H1 (cell line): ENCODE data around the gene AGPAT3. TPM values are rescaled to one million over a fixed set of nuclear protein-coding genes. Genes with fewer than 3 reads are reported as not detected.

Source experiments
- CTCF ChIA-PET: fragments of 300-600 bp; sonication (Branson Sonifier 250); formaldehyde crosslinking; loops from one replicate; lab custom pipeline; 2021; ENCODE audit not compliant: partially characterized antibody; lab: Charles Lee
- POLR2A ChIA-PET: fragments of 300-600 bp; sonication (Branson Sonifier 250); formaldehyde crosslinking; loops from one replicate; lab custom pipeline; 2021; ENCODE audit warnings: inconsistent platforms; ENCODE audit not compliant: partially characterized antibody; lab: Charles Lee
- DNase-seq, 2 experiments: peaks; one replicate each; pipeline versions ENCODE4 v3.0.0 to v3.0.0-alpha.2; 2010 to 2022; ENCODE audit warnings: low spot score in 2 of 2, low read depth in 1 of 2, mixed read lengths in 1 of 2
- FAIRE-seq: peaks from 2 replicates; lab custom pipeline; 2011; peaks lifted over from hg19 to GRCh38; lab: Jason Lieb, UNC
- H2AFZ ChIP-seq: 2 replicates; pipeline ENCODE4 v1.8.1; 2012; ENCODE audit warnings: low read length, inconsistent platforms
- H2AK5ac ChIP-seq: 2 replicates; pipeline ENCODE4 v1.6.1; 2013; ENCODE audit warnings: low read depth, low read length
- H2BK120ac ChIP-seq: replicated peaks from 2 replicates; pipeline ENCODE3; 2013; ENCODE audit warnings: low read depth, low read length, inconsistent platforms
- H2BK12ac ChIP-seq: 2 replicates; pipeline ENCODE4 v1.6.1; 2013; ENCODE audit warnings: low read depth, low read length
- H2BK15ac ChIP-seq: 2 replicates; pipeline ENCODE4 v1.6.1; 2013; ENCODE audit warnings: low read length
- H2BK20ac ChIP-seq: 2 replicates; pipeline ENCODE4 v1.6.1; 2013; ENCODE audit warnings: low read length
- H2BK5ac ChIP-seq: 2 replicates; pipeline ENCODE4 v1.6.1; 2013; ENCODE audit warnings: low read depth, low read length
- H3K14ac ChIP-seq: 2 replicates; pipeline ENCODE4 v1.6.1; 2013; ENCODE audit warnings: inconsistent platforms; ENCODE audit not compliant: insufficient read length
- H3K18ac ChIP-seq: 2 replicates; pipeline ENCODE4 v1.6.1; 2013; ENCODE audit warnings: low read length; ENCODE audit errors: extremely low read depth
- H3K23ac ChIP-seq: 2 replicates; pipeline ENCODE4 v1.6.1; 2013; ENCODE audit warnings: inconsistent platforms; ENCODE audit not compliant: insufficient read length
- H3K23me2 ChIP-seq: 2 replicates; pipeline ENCODE4 v1.6.1; 2013; ENCODE audit warnings: low read depth, low read length
- H3K27ac ChIP-seq: 2 replicates; pipeline ENCODE4 v1.6.1; 2011; ENCODE audit warnings: low read depth, low read length, inconsistent platforms
- H3K27me3 ChIP-seq, 4 experiments: replicated peaks in 1 of 4; 1 replicate in 1 of 4; 2 replicates in 3 of 4; pipeline versions ENCODE4 v1.6.1 to v1.8.1; 2011 to 2013; ENCODE audit warnings: low read length in 3 of 4, mild to moderate bottlenecking in 3 of 4, inconsistent platforms in 2 of 4, mixed read lengths in 2 of 4, moderate library complexity in 1 of 4; ENCODE audit not compliant: control insufficient read depth in 3 of 4, insufficient read depth in 3 of 4; ENCODE audit errors: extremely low read depth in 1 of 4
- H3K36me3 ChIP-seq, 4 experiments: 2 replicates each; pipeline versions ENCODE4 v1.6.1 to v1.8.1; 2011 to 2013; ENCODE audit warnings: mild to moderate bottlenecking in 4 of 4, low read length in 3 of 4, moderate library complexity in 2 of 4, control low read depth in 1 of 4, inconsistent platforms in 1 of 4; ENCODE audit not compliant: insufficient read depth in 4 of 4, control insufficient read depth in 2 of 4
- H3K4ac ChIP-seq: replicated peaks from 2 replicates; pipeline ENCODE3; 2013; ENCODE audit warnings: low read length, low read depth, mixed read lengths, inconsistent platforms; ENCODE audit not compliant: insufficient read length
- H3K4me1 ChIP-seq, 4 experiments: replicated peaks in 1 of 4; 1 replicate in 1 of 4; 2 replicates in 3 of 4; pipeline versions ENCODE4 v1.6.1 to v1.8.1; 2011 to 2013; ENCODE audit warnings: low read length in 3 of 4, inconsistent platforms in 2 of 4, mixed read lengths in 1 of 4; ENCODE audit not compliant: insufficient read depth in 4 of 4, control insufficient read depth in 3 of 4
- H3K4me2 ChIP-seq, 2 experiments: 2 replicates each; pipeline versions ENCODE4 v1.6.1 to v1.8.1; 2011 to 2013; ENCODE audit warnings: low read depth in 2 of 2, low read length in 2 of 2, control low read depth in 1 of 2, inconsistent platforms in 1 of 2, mild to moderate bottlenecking in 1 of 2; ENCODE audit not compliant: insufficient read depth in 1 of 2
- H3K4me3 ChIP-seq, 4 experiments: fragments of 200-600, 300-600 bp in 1 of 4; sonication (generic), shearing (Covaris generic), sonication (Bioruptor Twin) in 1 of 4; 2 replicates each; pipeline versions ENCODE4 v1.5.1 to v1.8.1; 2011 to 2016; ENCODE audit warnings: low read length in 4 of 4, low read depth in 3 of 4, control low read depth in 2 of 4, inconsistent platforms in 2 of 4, mild to moderate bottlenecking in 2 of 4, mixed read lengths in 1 of 4, moderate library complexity in 1 of 4; ENCODE audit not compliant: insufficient read depth in 2 of 4; ENCODE audit errors: extremely low read depth in 1 of 4
- H3K56ac ChIP-seq: replicated peaks from 2 replicates; pipeline ENCODE3; 2013; ENCODE audit warnings: low read depth, mild to moderate bottlenecking, mixed read lengths, low read length, inconsistent platforms; ENCODE audit not compliant: insufficient read length
- H3K79me1 ChIP-seq: 2 replicates; pipeline ENCODE4 v1.6.1; 2013; ENCODE audit warnings: low read depth, low read length, control low read depth
- H3K79me2 ChIP-seq, 2 experiments: 2 replicates each; pipeline versions ENCODE4 v1.6.1 to v1.8.1; 2012 to 2013; ENCODE audit warnings: low read length in 2 of 2, mild to moderate bottlenecking in 2 of 2, inconsistent platforms in 1 of 2; ENCODE audit not compliant: insufficient read depth in 2 of 2, control insufficient read depth in 1 of 2
- H3K9ac ChIP-seq, 4 experiments: replicated peaks in 1 of 4; 1 replicate in 1 of 4; 2 replicates in 3 of 4; pipeline versions ENCODE4 v1.6.1 to v1.8.1; 2011 to 2013; ENCODE audit warnings: low read depth in 3 of 4, low read length in 3 of 4, control low read depth in 2 of 4, mild to moderate bottlenecking in 2 of 4, moderate library complexity in 2 of 4, inconsistent platforms in 1 of 4; ENCODE audit errors: extremely low read depth in 1 of 4
- H3K9me3 ChIP-seq, 2 experiments: 2 replicates each; pipeline versions ENCODE4 v1.6.1 to v1.8.1; 2012 to 2013; ENCODE audit warnings: mild to moderate bottlenecking in 2 of 2, moderate library complexity in 2 of 2, control low read depth in 1 of 2, inconsistent platforms in 1 of 2, low read depth in 1 of 2, low read length in 1 of 2, mixed read lengths in 1 of 2; ENCODE audit not compliant: insufficient read depth in 2 of 2
- H4K20me1 ChIP-seq, 2 experiments: replicated peaks in 1 of 2; 2 replicates each; pipeline versions ENCODE3 to v1.8.1; 2011 to 2013; ENCODE audit warnings: inconsistent platforms in 2 of 2, low read length in 2 of 2, mild to moderate bottlenecking in 1 of 2; ENCODE audit not compliant: insufficient read depth in 2 of 2, control insufficient read depth in 1 of 2
- H4K5ac ChIP-seq: 2 replicates; pipeline ENCODE4 v1.6.1; 2013; ENCODE audit warnings: low read length, low read depth, mixed read lengths, inconsistent platforms; ENCODE audit not compliant: insufficient read length
- H4K8ac ChIP-seq: 2 replicates; pipeline ENCODE4 v1.8.0; 2013; ENCODE audit warnings: mild to moderate bottlenecking, moderate library complexity, low read length, inconsistent platforms; ENCODE audit not compliant: insufficient read depth; ENCODE audit errors: extremely low read depth
- H4K91ac ChIP-seq: replicated peaks from 2 replicates; pipeline ENCODE3; 2013; ENCODE audit warnings: low read length, mixed read lengths, inconsistent platforms; ENCODE audit not compliant: insufficient read length
- CTBP2 ChIP-seq: IDR thresholded peaks from 2 replicates; pipeline ENCODE4 v1.7.0; 2011; ENCODE audit warnings: borderline replicate concordance, mild to moderate bottlenecking, moderate library complexity, mixed read lengths, low read length; ENCODE audit not compliant: insufficient read depth, insufficient read length
- MAFK ChIP-seq: IDR thresholded peaks from 2 replicates; pipeline ENCODE4 v1.6.1; 2012; ENCODE audit warnings: low read depth, mild to moderate bottlenecking, improper control_type of control experiment, low read length
- YY1 ChIP-seq: IDR thresholded peaks from 2 replicates; pipeline ENCODE4 v1.6.1; 2011; ENCODE audit warnings: low read depth, mild to moderate bottlenecking, low read length
- WGBS, 2 experiments: shearing (Covaris generic) in 1 of 2; methylation state at CpG; one replicate each; pipeline versions ENCODE4 v1.1.6 to v1.1.7; 2013 to 2015; ENCODE audit warnings: low lambda C conversion rate in 2 of 2, mixed read lengths in 2 of 2, inconsistent platforms in 1 of 2, low coverage in 1 of 2, missing lambda C conversion rate in 1 of 2; ENCODE audit not compliant: insufficient replicate concordance in 2 of 2, insufficient coverage in 1 of 2, insufficient read length in 1 of 2; ENCODE audit errors: extremely low coverage in 1 of 2, missing lambda C conversion rate in 1 of 2; 5-methylcytosine and 5-hydroxymethylcytosine counted together
- polyA plus RNA-seq, 7 experiments: library from polyadenylated mRNA; depleted of rRNA in 3 of 7; stranded (reverse) in 5 of 7; unstranded in 2 of 7; fragments of >200 nt in 5 of 7; fragments of 200-250 nt in 2 of 7; gene quantifications; 1 replicate in 5 of 7; 2 replicates in 1 of 7; 4 replicates in 1 of 7; pipeline versions ENCODE4 v1.2.1 to v1.2.3, GENCODE V29; 2011 to 2013; ENCODE audit warnings: missing spikeins in 2 of 7, mixed read lengths in 2 of 7
- total RNA-seq: library from RNA; stranded (reverse); fragmentation: NEBNext Ultra II Directional; extraction: Animal tissue kit (Norgen Biotek cat#: 25700); gene quantifications from 2 replicates; pipeline ENCODE4 v1.2.1, GENCODE V29; 2021

Gene AGPAT3
- total and polyA plus RNA-seq, 2 of the 8 experiments (the other 6 are each of a cell fraction or from before 2014, with no cell fraction given), result 5.8 to 7.3 TPM

GRCh38 chr21:43853851-43854772, 10.9 kb upstream of the AGPAT3 start:
- WGBS, 2 experiments, result 88% methylated on average over 34 of the region's 34 CpGs; no CpG with 5 or more reads in 1 of the 2 experiments
- Histone ChIP-seq H2BK20ac (no peak overlapping the region; the same call in 1 of the 2 replicates), H4K91ac (no peak overlapping the region), H3K79me2 (no peaks in the 10 kb centered on the region), H2BK120ac (no peak overlapping the region), H3K4me3 (no peak overlapping the region), H3K4ac (no peak overlapping the region), H3K27ac (no peak overlapping the region), H4K20me1 (no peaks in the 10 kb centered on the region), H4K5ac (no peak overlapping the region), H3K9ac (no peak overlapping the region), H3K14ac (no peak overlapping the region), H3K27me3 (no peaks in the 10 kb centered on the region), H3K36me3 (no peaks in the 10 kb centered on the region), H2BK12ac (no peak overlapping the region), H4K8ac (no peak overlapping the region), H3K18ac (no peak overlapping the region), H3K9me3 (no peaks in the 10 kb centered on the region), H2AK5ac (no peak overlapping the region), H3K23me2 (no peaks in the 10 kb centered on the region), H2BK5ac (no peak overlapping the region), H3K79me1 (no peaks in the 10 kb centered on the region), H3K56ac (no peak overlapping the region), H3K23ac (no peak overlapping the region), H3K4me1 (peaks cover 0 to under 1% (median 0%) of the 10 kb centered on the region in 4 experiments; a peak in 1 of 7 replicates), H2BK15ac (no peak overlapping the region), H3K4me2 (no peak overlapping the region), H2AFZ (no peak overlapping the region)
- DNase-seq (no peak), FAIRE-seq (no peak)
- ChIA-PET POLR2A (no interaction called here), CTCF (interaction anchor here (0.8 to 10.4 kb wide), 3 partner anchors 11 to 121 kb away, joined by 3 to 73 read pairs (median 5); no protein-coding TSS in a partner anchor)
- no peak for TF ChIP-seq MAFK
- TF ChIP-seq YY1, result no peak
- TF ChIP-seq CTBP2, result no peak
